SK-N-SH treated with all-trans-retinoic acid at 6 μM for 48 hours (cell line): ENCODE measurements around the gene ZNF76.

Experiments
- BACH2 ChIP-seq: fragments of 250-450 bp; sonication (Bioruptor Pico); IDR thresholded peaks from 2 replicates; pipeline ENCODE4 v1.9.0; 2021; ENCODE audit warnings: mild to moderate bottlenecking, borderline replicate concordance
- ISL1 ChIP-seq: fragments of 250-450 bp; sonication (Bioruptor Pico); IDR thresholded peaks from 2 replicates; pipeline ENCODE4 v2.1.2; 2022; ENCODE audit warnings: mild to moderate bottlenecking, moderate library complexity

DNA sequence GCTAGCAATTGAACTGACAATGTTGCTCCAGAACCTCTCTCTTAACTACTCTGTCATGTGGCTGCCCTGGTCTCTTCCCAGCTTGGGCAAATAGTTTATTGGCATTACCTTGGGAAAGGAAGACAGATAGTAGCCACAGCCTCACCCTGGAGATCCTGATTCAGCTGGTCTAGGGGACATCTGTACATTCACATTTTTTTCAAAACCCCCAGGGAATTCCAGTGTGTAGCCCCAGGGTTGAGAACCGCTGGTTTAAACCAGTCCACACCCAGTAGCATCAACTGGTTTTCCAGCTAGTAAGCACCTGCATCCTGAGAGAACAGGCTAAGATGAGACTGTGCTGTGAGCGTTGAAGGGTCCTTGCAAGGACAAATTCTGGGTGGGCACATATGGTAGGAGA lies 36.1 kb upstream of the ZNF76 start:
- TF ChIP-seq BACH2 = no peak
- TF ChIP-seq ISL1 (CRISPR knock-in tag) = no peak
